Measurements from ENCODE around the gene RALGAPA1.

DNA sequence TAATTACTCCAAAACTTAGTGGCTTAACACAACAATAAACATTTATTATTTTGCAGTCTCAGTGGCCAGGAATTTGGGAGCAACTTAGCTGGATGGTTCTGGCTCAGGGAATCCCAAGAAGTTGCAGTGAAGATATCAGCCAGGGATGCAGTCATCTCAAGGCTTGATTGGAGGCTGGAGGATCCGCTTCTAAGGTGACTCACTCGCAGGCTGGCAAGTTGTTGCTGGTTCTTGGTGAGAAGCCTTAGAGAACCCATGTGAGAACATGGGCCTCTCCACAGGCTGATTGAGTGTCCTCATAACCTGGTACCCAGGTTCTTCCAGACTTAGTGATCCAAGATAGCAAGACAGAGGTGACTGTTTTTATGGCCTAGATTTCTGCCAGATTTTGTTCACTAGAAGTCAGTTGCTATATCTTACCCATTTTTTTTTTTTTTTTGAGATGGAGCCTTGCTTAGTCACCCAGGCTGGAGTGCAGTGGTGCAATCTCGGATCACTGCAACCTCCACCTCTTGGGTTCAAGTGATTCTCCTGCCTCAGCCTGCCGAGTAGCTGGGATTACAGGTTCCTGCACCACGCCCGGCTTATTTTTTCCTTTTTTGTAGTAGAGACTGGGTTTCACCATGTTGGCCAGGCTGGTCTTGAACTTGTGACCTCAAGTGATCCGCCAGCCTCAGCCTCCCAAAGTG, 49.6 kb upstream of the RALGAPA1 start:
- no peak for TF ChIP-seq GATA2 (IDR thresholded peaks at IDR 0.05; ENCODE audit: low read depth, low read length)
- TF ChIP-seq GATA3 (IDR thresholded peaks at IDR 0.05; ENCODE audit: low read depth, low read length): no peak
